Urinary bladder (tissue), 4 donors: ENCODE results near the gene NR2F1-AS1. TPM values are rescaled to one million over a fixed set of nuclear protein-coding genes. Genes with fewer than 3 reads are reported as not detected.
"Not testable (repeated sequence)": the region's sequence is repeated elsewhere in the genome, so short reads cannot be mapped to it uniquely, and the experiment has no call there.

Experiments
- DNase-seq: peaks from one replicate; pipeline ENCODE4 v3.0.0-alpha.2; 2015; ENCODE audit errors: extremely low spot score
- H3K27ac ChIP-seq: one replicate; pipeline ENCODE4 v1.5.1; 2013; ENCODE audit warnings: low read depth, mild to moderate bottlenecking, moderate library complexity
- H3K36me3 ChIP-seq: one replicate; pipeline ENCODE4 v1.6.1; 2013; ENCODE audit warnings: mild to moderate bottlenecking, moderate library complexity; ENCODE audit not compliant: insufficient read depth
- H3K4me1 ChIP-seq: one replicate; pipeline ENCODE4 v1.6.1; 2013; ENCODE audit warnings: mild to moderate bottlenecking, moderate library complexity; ENCODE audit not compliant: insufficient read depth
- H3K4me3 ChIP-seq: one replicate; pipeline ENCODE4 v1.5.1; 2013; ENCODE audit warnings: low read depth, low read length
- WGBS: extraction: QIAGEN DNeasy Blood & Tissue Kit; methylation state at CpG from one replicate; pipeline ENCODE4 v1.1.7; 2013; 5-methylcytosine and 5-hydroxymethylcytosine counted together
- polyA plus RNA-seq: library from polyadenylated mRNA; stranded (reverse); fragments of 200-250 nt; gene quantifications from one replicate; pipeline ENCODE4 v1.2.3, GENCODE V29; 2013
- total RNA-seq: library from RNA; depleted of rRNA; stranded (reverse); fragments of >200 nt; gene quantifications from one replicate; pipeline ENCODE4 v1.2.3, GENCODE V29; 2014
- donor health status: healthy with polysubstance abuse.
- donor health status: healthy.

Gene NR2F1-AS1
- total and polyA plus RNA-seq, 2 donors = 25.9 to 61.4 TPM

- no peak for DNase-seq
- WGBS = 79% methylated on average over 32 of the region's 32 CpGs
- no peak overlapping the region for H3K27ac ChIP-seq
- no peaks in the 10 kb centered on the region for H3K36me3 ChIP-seq
- no peak overlapping the region for H3K4me3 ChIP-seq
- peaks cover 1% of the 10 kb centered on the region for H3K4me1 ChIP-seq
These were observed 9.7 kb downstream of the NR2F1-AS1 start for GRCh38 chr5:93571114-93571949.

GRCh38 chr5:93570294-93571113 lies 10.5 kb downstream of the NR2F1-AS1 start:
- H3K27ac ChIP-seq = no peak overlapping the region
- no peak overlapping the region for H3K4me3 ChIP-seq
- no peaks in the 10 kb centered on the region for H3K36me3 ChIP-seq
- no peak for DNase-seq
- WGBS = 54% methylated on average over 70 of the region's 70 CpGs
- peaks cover 1% of the 10 kb centered on the region for H3K4me1 ChIP-seq

DNA sequence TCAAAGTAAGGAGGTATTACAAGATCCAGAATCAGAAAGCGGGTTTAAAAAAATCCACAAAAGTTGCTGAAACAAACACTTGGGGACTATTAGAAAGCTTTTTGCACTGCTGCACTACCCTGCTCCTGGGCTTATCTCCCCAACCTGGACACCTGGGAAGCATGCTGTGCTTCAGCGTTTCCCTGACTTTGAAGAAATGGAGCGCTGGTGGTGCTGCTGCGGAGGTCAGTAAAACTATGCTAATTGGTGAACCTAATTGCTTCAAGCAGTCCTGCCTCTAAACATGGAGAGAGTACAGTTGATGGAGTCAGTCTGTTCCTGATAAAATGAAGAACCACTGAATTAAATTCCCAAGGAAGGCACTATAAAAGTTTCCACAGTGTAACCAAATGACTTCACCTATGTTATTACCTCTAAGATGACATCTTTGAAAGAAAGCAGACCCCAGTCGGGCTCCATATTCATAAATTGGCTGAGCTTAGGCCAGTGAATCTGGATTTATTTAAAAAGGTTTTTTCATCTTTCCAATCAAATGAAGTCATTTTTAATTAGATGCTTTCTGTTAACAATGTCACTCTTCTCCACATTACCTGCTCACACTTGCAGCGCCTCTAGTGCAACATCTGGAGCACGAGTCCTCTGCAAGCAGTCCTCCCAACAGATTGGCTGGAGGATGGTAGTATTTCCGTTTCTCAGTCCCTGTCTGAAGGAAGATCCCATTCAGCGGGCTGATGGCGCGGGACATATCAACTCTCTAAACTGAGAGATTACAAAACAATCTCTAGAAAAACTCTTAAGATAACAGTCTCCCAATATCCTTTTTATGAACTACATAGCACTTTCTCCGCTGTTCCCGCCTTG lies 11.5 kb downstream of the NR2F1-AS1 start:
- 61% methylated on average over 13 of the region's 13 CpGs for WGBS
- H3K36me3 ChIP-seq = no peaks in the 10 kb centered on the region
- H3K4me1 ChIP-seq = peaks cover 1% of the 10 kb centered on the region
- no peak for DNase-seq
- no peak overlapping the region for H3K4me3 ChIP-seq
- no peak overlapping the region for H3K27ac ChIP-seq

- no peak overlapping the region for H3K27ac ChIP-seq
- no peak overlapping the region for H3K4me3 ChIP-seq
- no peak for DNase-seq
- no peaks in the 10 kb centered on the region for H3K36me3 ChIP-seq
- WGBS = 88% methylated on average over 1 of the region's 1 CpG
- H3K4me1 ChIP-seq = no peaks in the 10 kb centered on the region
These were observed 13.6 kb downstream of the NR2F1-AS1 start for GRCh38 chr5:93567424-93567823.

DNA sequence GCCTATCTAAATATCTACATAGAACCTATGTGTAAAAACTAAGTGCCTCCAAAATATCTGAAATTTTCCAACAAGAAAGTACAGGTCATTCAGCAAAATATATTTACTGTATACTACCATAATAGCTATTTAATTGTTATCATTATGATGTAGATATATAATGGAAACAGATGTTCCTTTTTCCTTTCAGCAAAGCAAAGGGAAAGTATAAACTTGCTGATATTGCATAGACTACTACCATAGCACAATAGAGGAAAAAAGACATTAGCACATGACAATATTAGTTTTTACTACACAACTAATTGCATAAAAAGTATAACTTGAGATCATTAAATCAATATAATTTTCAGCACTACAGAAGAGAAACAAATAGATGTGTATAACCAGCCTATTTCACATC lies 14.9 kb downstream of the NR2F1-AS1 start:
- no peak for DNase-seq
- H3K4me3 ChIP-seq = no peak overlapping the region
- H3K36me3 ChIP-seq = no peaks in the 10 kb centered on the region
- no peak overlapping the region for H3K27ac ChIP-seq
- H3K4me1 ChIP-seq = no peaks in the 10 kb centered on the region

GRCh38 chr5:93557021-93557604 lies 23.9 kb downstream of the NR2F1-AS1 start:
- Histone ChIP-seq H3K4me3 (no peak overlapping the region), H3K36me3 (no peaks in the 10 kb centered on the region), H3K4me1 (peaks cover 1% of the 10 kb centered on the region), H3K27ac (no peak overlapping the region)
- no peak for DNase-seq
- 87% methylated on average over 2 of the region's 2 CpGs for WGBS

DNA sequence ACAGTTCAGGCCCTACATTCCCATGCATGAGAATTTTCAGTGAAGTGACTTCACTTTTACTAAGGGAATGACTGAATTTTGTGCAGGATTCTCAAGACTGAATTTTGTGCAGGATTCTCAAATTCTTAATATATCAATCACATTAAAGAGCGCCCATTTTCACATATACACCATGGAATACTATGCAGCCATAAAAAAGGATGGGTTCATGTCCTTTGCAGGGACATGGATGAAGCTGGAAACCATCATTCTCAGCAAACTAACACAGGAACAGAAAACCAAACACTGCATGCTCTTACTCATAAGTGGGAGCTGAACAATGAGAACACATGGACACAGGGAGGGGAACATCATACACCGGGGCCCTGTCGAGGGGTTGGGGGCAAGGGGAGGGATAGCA lies 31.4 kb downstream of the NR2F1-AS1 start:
- WGBS = over 99% methylated on average over 3 of the region's 3 CpGs
- H3K27ac ChIP-seq, H3K4me3 ChIP-seq, H3K4me1 ChIP-seq, DNase-seq, H3K36me3 ChIP-seq: not testable (repeated sequence)

DNA sequence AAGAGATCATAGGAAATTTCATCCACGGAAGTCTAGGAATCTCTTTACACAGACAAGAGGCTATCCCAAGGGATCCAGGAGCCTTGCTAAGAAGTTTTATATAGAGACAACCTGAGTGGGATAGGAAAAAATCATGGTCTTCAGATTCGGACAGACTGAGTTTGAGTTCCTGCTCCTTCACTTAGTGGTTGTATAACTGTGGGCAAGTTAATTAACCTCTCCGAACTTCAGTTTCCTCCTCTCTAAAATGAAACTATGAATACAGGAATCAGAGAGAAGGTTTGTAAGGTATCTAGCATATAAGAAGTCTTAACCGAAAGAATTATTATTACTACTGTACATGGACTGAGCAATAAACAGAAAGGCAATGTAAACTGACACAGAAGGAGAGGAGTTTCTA lies 35.1 kb downstream of the NR2F1-AS1 start:
- WGBS = 63% methylated on average over 4 of the region's 4 CpGs
- Histone ChIP-seq H3K27ac (peak overlapping the region; percentile 38), H3K4me1 (no peaks in the 10 kb centered on the region), H3K36me3 (no peaks in the 10 kb centered on the region), H3K4me3 (no peak overlapping the region)
- no peak for DNase-seq

DNA sequence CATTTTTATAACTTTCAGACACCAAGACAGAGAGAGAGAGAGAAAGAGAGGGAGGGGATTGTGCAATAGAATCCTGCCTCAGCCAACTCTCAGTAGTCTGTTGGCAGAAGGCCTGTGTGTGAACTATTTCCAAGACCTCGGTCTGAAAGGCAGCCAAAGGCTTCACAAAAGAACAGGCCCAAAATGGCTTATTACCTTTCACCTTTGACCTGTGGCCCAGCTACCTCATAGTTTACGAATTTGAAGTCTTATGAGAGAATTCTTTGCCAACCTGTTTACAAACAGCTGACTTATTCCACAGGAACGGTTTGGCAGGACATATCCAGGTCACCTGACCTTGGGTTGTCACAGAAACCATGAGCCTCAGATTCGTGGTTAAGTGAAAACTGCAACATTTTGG lies 48.6 kb downstream of the NR2F1-AS1 start:
- Histone ChIP-seq H3K27ac (no peak overlapping the region), H3K4me1 (no peaks in the 10 kb centered on the region), H3K36me3 (no peaks in the 10 kb centered on the region), H3K4me3 (no peak overlapping the region)
- peak; percentile 48 for DNase-seq
- 13% methylated on average over 4 of the region's 4 CpGs for WGBS

- not testable (repeated sequence) for H3K4me1 ChIP-seq, H3K4me3 ChIP-seq, H3K27ac ChIP-seq, DNase-seq, H3K36me3 ChIP-seq
- 97% methylated on average over 3 of the region's 3 CpGs for WGBS
These were observed 59.2 kb downstream of the NR2F1-AS1 start for GRCh38 chr5:93521815-93522214.

GRCh38 chr5:93519740-93520139 lies 61.3 kb downstream of the NR2F1-AS1 start:
- Histone ChIP-seq H3K36me3 (no peaks in the 10 kb centered on the region), H3K4me3 (no peak overlapping the region), H3K27ac (no peak overlapping the region), H3K4me1 (no peaks in the 10 kb centered on the region)
- DNase-seq = no peak

GRCh38 chr5:93517828-93518227 lies 63.2 kb downstream of the NR2F1-AS1 start:
- H3K36me3 ChIP-seq = no peaks in the 10 kb centered on the region
- H3K4me1 ChIP-seq = no peaks in the 10 kb centered on the region
- no peak overlapping the region for H3K27ac ChIP-seq
- no peak overlapping the region for H3K4me3 ChIP-seq
- no peak for DNase-seq

DNA sequence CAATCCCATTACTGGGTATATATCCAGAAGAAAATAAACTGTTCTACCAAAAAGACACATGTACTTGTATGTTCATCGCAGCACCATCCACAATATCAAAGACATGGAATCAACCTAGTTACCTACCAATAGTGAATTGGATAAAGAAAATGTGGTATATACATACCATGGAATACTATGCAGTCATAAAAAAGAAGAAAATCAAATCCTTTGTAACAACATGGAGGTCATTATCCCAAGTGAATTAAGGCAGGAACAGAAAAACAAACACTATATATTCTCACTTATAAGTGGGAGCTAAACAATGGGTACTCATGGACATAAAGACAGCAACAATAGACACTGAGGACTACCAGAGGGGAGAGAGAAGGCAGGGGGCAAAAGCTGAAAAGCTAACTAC lies 67.7 kb downstream of the NR2F1-AS1 start:
- Histone ChIP-seq H3K4me1 (no peaks in the 10 kb centered on the region), H3K36me3 (no peaks in the 10 kb centered on the region), H3K27ac (no peak overlapping the region), H3K4me3 (no peak overlapping the region)
- 96% methylated on average over 1 of the region's 1 CpG for WGBS
- DNase-seq = no peak
